Prostate gland (tissue), 2 donors: ENCODE results near the gene IQCB1. TPM values are rescaled to one million over a fixed set of nuclear protein-coding genes. Genes with fewer than 3 reads are reported as not detected.
A peak's percentile ranks its signal among the peaks of the same experiment; 100 is the strongest.

Experiments
- DNase-seq: peaks from one replicate; pipeline ENCODE4 v3.0.0-alpha.2; 2019; ENCODE audit warnings: low spot score
- H3K27ac ChIP-seq, 2 donors: fragments of 200-600 bp; sonication (generic); 2 replicates each; pipeline ENCODE4 v1.5.1; 2017 to 2019
- H3K27me3 ChIP-seq: fragments of 200-600 bp; sonication (generic); replicated peaks from 2 replicates; pipeline ENCODE4 v1.5.1; 2019; ENCODE audit not compliant: insufficient read depth
- H3K36me3 ChIP-seq, 2 donors: fragments of 200-600 bp; sonication (generic); 1 replicate in 1 of 2; 2 replicates in 1 of 2; pipeline versions ENCODE4 v1.5.1 to v1.8.1; 2017 to 2019
- H3K4me1 ChIP-seq: fragments of 200-600 bp; sonication (generic); replicated peaks from 2 replicates; pipeline ENCODE4 v1.5.1; 2019
- H3K4me3 ChIP-seq, 2 donors: fragments of 200-600 bp; sonication (generic); 2 replicates each; pipeline ENCODE4 v1.5.1; 2017 to 2019
- H3K9me3 ChIP-seq: fragments of 200-600 bp; sonication (generic); 2 replicates; pipeline ENCODE4 v1.5.1; 2017
- POLR2A ChIP-seq: fragments of 450-650 bp; IDR thresholded peaks from one replicate; pipeline ENCODE4 v1.6.1; 2016; ENCODE audit warnings: antibody characterized with exemption, mild to moderate bottlenecking
- POLR2AphosphoS5 ChIP-seq: sonication (generic); formaldehyde crosslinking; IDR thresholded peaks from one replicate; pipeline ENCODE4 v1.6.1; 2017; ENCODE audit warnings: antibody characterized with exemption
- WGBS: methylation state at CpG from one replicate; pipeline ENCODE4 v1.1.5; 2018; 5-methylcytosine and 5-hydroxymethylcytosine counted together
- intact Hi-C: fragments of 100-400 bp; cut with DNase I; formaldehyde crosslinking; loops from one replicate; pipeline ENCODE4 v1.14.2; 2022
- total RNA-seq, 2 donors: library from RNA; depleted of rRNA; stranded (reverse); fragments of >200 nt; gene quantifications; one replicate each; pipeline ENCODE4 v1.1.0, GENCODE V29; 2016
- TF ChIP-seq, protein P1 (sequence below), 4 experiments: fragments of 200-600 bp in 2 of 4; fragments of 450-650 bp in 2 of 4; sonication (generic) in 2 of 4; IDR thresholded peaks; 1 replicate in 3 of 4; 2 replicates in 1 of 4; pipeline ENCODE4 v1.5.1; 2016 to 2019; ENCODE audit warnings: antibody characterized with exemption in 4 of 4, mild to moderate bottlenecking in 2 of 4, moderate library complexity in 2 of 4

The IQCB1 gene
- total RNA-seq, 2 donors from 2014 or later: 16.2 to 17.9 TPM

DNA sequence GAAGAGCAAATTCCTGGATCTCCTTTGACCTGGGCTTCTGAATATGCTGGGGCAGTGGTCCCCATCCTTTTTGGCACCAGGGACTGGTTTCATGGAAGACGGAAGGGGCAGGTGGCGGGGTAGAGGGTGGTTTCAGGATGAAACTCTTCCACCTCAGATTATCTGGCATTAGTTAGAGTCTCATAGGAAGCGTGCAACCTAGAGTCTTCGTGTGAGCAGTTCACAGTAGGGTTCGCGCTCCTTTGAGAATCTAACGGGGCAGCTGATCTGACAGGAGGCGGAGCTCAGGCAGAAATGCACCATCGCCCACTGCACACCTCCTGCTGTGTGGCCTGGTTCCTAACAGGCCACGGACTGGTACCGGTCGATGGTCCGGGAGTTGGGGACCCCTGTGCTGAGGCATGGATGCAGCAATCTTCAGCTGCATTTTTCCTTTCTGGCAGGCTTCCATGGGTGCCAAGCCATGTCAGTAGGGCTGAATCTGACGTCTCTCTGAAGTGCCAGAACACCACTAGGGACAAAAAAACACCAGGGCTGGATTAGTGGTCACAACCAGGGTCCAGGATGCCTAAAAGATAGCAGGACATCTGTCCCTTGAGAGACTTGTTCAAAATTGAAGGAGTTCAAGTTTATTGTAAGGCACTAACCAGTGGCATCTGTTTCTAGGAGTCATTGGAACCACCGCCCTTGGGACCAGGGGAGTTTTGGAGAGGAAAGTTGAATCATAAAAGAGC is 76.9 kb downstream of the IQCB1 start:
- intact Hi-C loops: no loop called here
- Histone ChIP-seq H3K36me3 (no peaks in the 10 kb centered on the region), H3K27me3 (no peaks in the 10 kb centered on the region), H3K27ac (no peak overlapping the region), H3K9me3 (no peaks in the 10 kb centered on the region), H3K4me1 (no peaks in the 10 kb centered on the region), H3K4me3 (no peak overlapping the region)
- TF ChIP-seq POLR2A: no peak
- no peak for TF ChIP-seq POLR2AphosphoS5
- TF ChIP-seq, protein P1, sequence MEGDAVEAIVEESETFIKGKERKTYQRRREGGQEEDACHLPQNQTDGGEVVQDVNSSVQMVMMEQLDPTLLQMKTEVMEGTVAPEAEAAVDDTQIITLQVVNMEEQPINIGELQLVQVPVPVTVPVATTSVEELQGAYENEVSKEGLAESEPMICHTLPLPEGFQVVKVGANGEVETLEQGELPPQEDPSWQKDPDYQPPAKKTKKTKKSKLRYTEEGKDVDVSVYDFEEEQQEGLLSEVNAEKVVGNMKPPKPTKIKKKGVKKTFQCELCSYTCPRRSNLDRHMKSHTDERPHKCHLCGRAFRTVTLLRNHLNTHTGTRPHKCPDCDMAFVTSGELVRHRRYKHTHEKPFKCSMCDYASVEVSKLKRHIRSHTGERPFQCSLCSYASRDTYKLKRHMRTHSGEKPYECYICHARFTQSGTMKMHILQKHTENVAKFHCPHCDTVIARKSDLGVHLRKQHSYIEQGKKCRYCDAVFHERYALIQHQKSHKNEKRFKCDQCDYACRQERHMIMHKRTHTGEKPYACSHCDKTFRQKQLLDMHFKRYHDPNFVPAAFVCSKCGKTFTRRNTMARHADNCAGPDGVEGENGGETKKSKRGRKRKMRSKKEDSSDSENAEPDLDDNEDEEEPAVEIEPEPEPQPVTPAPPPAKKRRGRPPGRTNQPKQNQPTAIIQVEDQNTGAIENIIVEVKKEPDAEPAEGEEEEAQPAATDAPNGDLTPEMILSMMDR (IDR thresholded peaks at IDR 0.05): no peak
- WGBS: 85% methylated on average over 15 of the region's 15 CpGs
- no peak for DNase-seq

DNA sequence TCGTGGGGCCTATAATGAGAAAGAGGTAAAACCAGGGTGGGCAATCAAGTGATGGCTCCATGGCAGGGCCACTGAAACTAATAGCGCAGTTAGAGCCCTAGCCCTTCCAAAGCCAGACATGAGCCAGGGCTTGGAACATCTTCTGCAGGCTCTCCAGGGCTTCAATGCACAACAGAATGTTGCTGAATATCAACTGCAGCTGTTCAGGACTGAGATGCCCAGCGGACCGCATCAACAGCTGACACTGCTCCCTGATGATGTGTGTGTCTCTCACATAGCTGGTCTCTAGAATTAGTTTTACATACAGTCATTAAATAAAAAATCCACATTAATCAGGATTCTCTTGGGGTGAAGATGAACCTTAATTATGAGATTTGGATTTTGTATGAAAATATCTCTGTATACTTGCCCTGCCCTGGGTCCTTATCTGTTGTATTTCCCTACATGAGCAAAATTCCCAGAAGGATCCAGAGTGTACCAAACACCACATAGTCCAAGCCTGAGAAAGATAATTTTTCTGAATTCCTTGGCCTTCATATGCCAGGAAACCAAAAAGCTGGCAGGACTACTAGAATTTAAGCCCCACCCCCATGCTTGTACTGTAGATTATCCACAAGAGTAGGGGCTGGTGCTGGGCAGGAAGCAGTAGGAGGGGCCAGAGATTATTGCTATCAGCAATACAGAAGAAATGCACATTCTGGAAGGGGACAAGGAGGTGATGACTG is 77.6 kb downstream of the IQCB1 start:
- Histone ChIP-seq H3K4me1 (no peaks in the 10 kb centered on the region), H3K27ac (no peak overlapping the region), H3K27me3 (no peaks in the 10 kb centered on the region), H3K4me3 (no peak overlapping the region), H3K9me3 (no peaks in the 10 kb centered on the region), H3K36me3 (no peaks in the 10 kb centered on the region)
- TF ChIP-seq, protein P1 (IDR thresholded peaks at IDR 0.05): no peak
- no peak for TF ChIP-seq POLR2AphosphoS5
- no peak for TF ChIP-seq POLR2A
- intact Hi-C loops: no loop called here
- WGBS: 80% methylated on average over 4 of the region's 4 CpGs
- no peak for DNase-seq

DNA sequence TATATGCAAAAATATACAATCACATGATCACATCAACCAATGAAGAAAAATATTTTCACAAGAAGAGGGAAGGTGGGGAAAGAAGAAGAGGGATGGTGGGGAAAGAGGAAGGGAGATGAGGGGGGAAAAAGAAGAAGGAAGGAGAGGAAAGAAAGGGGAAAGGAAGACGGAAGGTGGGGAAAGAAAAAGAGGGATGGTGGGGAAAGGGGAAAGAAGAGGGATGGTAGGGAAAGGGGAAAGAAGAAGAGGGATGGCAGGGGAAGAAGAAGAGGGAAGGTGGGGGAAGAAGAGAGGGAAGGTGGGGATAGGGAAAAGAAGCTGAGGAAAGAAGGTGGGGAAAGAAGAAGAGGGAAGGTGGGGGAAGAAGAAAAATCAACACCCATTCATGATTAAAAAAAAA is 82.1 kb downstream of the IQCB1 start:
- Histone ChIP-seq H3K4me1 (no peaks in the 10 kb centered on the region), H3K4me3 (no peak overlapping the region), H3K36me3 (no peaks in the 10 kb centered on the region), H3K27me3 (no peaks in the 10 kb centered on the region), H3K27ac (no peak overlapping the region), H3K9me3 (no peaks in the 10 kb centered on the region)
- no peak for DNase-seq
- TF ChIP-seq POLR2A (no peak), POLR2AphosphoS5 (no peak)
- TF ChIP-seq, protein P1 (IDR thresholded peaks at IDR 0.05): no peak
- 26% methylated on average over 1 of the region's 1 CpG for WGBS
- intact Hi-C loops: no loop called here

DNA sequence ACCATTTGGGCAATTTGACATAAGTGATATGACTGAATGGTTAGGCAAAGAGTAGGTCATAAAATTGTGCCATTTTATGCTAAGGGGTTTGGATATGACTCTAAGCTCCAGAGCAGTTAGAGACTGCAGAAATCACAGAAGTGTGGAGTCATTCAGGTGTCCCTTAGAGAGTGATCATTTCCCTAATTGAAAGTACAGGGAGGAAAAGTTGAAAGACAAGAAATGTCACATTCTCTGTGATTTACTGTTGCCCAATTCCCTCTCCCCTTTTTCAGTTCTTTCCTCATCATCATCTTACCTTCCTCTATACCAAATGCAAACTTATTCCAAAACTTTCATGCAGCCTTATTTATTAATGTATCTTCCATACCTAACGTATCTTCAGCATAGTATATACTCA is 82.6 kb downstream of the IQCB1 start:
- no peak overlapping the region for H3K27ac ChIP-seq
- no peaks in the 10 kb centered on the region for H3K9me3 ChIP-seq
- H3K4me3 ChIP-seq: no peak overlapping the region
- intact Hi-C loops: no loop called here
- no peak for DNase-seq
- no peaks in the 10 kb centered on the region for H3K4me1 ChIP-seq
- H3K27me3 ChIP-seq: no peaks in the 10 kb centered on the region
- no peak for TF ChIP-seq POLR2A
- TF ChIP-seq POLR2AphosphoS5: no peak
- TF ChIP-seq, protein P1 (IDR thresholded peaks at IDR 0.05): no peak
- 79% methylated on average over 1 of the region's 1 CpG for WGBS
- no peaks in the 10 kb centered on the region for H3K36me3 ChIP-seq

DNA sequence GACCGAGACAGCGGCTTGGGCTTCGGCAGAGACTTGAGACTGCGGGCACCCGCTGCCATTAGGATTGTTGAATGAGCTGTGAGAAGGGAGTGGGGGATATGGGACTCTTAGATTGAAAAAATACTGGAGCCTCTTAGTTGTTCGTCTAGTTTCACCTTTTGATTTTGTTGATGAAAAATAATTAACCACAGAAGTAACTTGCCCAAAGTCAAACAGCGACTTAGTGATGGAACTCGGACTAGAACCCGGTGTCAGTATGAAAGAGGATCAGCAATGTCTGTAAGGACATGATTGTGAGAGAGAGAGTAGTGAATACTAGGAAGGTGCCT is 84.8 kb downstream of the IQCB1 start:
- intact Hi-C loops: no loop called here
- peak overlapping the region; percentile 74 to 85 for H3K4me3 ChIP-seq
- H3K36me3 ChIP-seq: no peaks in the 10 kb centered on the region
- TF ChIP-seq, protein P1 (IDR thresholded peaks at IDR 0.05): no peak
- TF ChIP-seq POLR2A (no peak), POLR2AphosphoS5 (no peak)
- H3K27me3 ChIP-seq: no peaks in the 10 kb centered on the region
- DNase-seq: no peak
- H3K27ac ChIP-seq: peak overlapping the region; percentile 59 to 93
- WGBS: 2% methylated on average over 9 of the region's 9 CpGs
- H3K9me3 ChIP-seq: no peaks in the 10 kb centered on the region
- H3K4me1 ChIP-seq: peaks cover 6% of the 10 kb centered on the region
